ENCODE data around the gene CBFA2T2. TPM values are rescaled to one million over a fixed set of nuclear protein-coding genes. Genes with fewer than 3 reads are reported as not detected.

The CBFA2T2 gene
- total RNA-seq, 4 donors from 2014 or later: 16.7 to 22.5 (median 19.1) TPM

DNA sequence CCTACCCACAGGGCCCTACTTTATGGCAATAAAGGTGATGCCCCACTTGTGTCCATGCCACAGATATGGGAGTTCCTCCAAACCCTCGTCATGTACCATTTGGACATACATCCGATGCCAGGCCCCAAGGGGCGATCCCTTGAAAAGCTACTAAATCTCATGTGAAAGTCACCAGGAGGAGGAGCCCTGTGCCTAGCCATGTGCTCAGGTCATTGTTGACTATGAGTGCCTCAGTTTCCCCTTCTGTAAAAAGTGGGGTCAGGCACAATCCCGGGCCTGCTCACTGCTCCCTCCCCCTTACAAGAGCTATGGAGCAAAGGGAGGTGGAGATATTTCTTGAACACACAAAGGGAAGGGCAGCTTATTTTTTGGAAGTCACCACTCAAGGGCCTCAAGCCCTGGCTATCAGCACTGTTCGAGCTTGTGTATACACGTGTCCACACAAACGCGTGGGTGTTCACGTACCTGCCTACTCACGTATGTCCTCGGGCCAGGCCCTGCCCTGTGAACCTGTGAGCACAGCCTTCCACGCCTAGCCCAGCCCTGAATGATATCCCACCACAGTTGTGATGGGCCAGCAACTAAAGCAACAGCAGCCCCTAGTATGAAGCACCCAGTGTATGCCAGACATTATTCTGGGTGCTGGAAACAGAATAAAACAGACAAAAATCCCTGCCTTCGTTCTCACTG, 178.7 kb downstream of the CBFA2T2 start:
- DNase-seq (ENCODE audit: low spot score in 2 of 2): no peak
- 88 to 89% methylated on average over 13 of the region's 13 CpGs for WGBS, 2 donors
- TF ChIP-seq CTCF (IDR thresholded peaks at IDR 0.05) (no peak), POLR2A (IDR thresholded peaks at IDR 0.05) (no peak), EP300 (IDR thresholded peaks at IDR 0.05) (no peak)
- Histone ChIP-seq H3K27me3 (no peaks in the 10 kb centered on the region), H3K4me3 (no peak overlapping the region), H3K36me3 (peaks cover 0 to 34% (median 0%) of the 10 kb centered on the region in 3 donors), H3K9me3 (no peaks in the 10 kb centered on the region), H3K27ac (peak overlapping the region in 3 of 4 donors; percentile 87 to 93 (median 93)), H3K4me1 (peaks cover 0 to 57% (median 29%) of the 10 kb centered on the region in 4 donors)

DNA sequence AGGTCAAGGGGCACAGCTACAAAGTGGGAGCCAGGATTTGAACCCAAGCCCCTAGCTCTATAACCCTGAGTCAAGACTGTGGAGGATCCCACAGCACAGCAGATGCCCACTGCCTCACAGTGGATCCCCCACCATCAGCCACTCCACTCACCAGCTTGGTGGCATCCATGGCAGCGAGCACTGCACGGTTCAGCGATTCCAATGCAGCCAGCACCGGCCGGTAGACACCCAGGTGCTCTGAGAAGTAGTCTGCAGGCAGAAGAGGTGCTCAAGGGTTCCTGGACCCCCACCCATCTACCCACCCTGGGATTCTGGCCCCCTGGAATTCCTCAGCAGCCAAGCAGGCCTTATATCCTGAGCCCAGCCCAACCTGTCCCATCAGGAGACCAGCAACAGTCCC, 179.3 kb downstream of the CBFA2T2 start:
- H3K4me1 ChIP-seq: peaks cover 0 to 55% (median 30%) of the 10 kb centered on the region in 4 donors
- H3K27ac ChIP-seq: peak overlapping the region in 1 of 4 donors; percentile 20
- H3K27me3 ChIP-seq: no peaks in the 10 kb centered on the region
- no peak for DNase-seq (ENCODE audit: low spot score in 2 of 2)
- H3K9me3 ChIP-seq: no peaks in the 10 kb centered on the region
- WGBS, 2 donors: 94 to 100% methylated on average over 5 of the region's 5 CpGs
- no peak overlapping the region for H3K4me3 ChIP-seq
- no peak for TF ChIP-seq CTCF (IDR thresholded peaks at IDR 0.05)
- TF ChIP-seq POLR2A (IDR thresholded peaks at IDR 0.05): no peak
- no peak for TF ChIP-seq EP300 (IDR thresholded peaks at IDR 0.05)
- H3K36me3 ChIP-seq: peaks cover 0 to 34% (median 0%) of the 10 kb centered on the region in 3 donors

DNA sequence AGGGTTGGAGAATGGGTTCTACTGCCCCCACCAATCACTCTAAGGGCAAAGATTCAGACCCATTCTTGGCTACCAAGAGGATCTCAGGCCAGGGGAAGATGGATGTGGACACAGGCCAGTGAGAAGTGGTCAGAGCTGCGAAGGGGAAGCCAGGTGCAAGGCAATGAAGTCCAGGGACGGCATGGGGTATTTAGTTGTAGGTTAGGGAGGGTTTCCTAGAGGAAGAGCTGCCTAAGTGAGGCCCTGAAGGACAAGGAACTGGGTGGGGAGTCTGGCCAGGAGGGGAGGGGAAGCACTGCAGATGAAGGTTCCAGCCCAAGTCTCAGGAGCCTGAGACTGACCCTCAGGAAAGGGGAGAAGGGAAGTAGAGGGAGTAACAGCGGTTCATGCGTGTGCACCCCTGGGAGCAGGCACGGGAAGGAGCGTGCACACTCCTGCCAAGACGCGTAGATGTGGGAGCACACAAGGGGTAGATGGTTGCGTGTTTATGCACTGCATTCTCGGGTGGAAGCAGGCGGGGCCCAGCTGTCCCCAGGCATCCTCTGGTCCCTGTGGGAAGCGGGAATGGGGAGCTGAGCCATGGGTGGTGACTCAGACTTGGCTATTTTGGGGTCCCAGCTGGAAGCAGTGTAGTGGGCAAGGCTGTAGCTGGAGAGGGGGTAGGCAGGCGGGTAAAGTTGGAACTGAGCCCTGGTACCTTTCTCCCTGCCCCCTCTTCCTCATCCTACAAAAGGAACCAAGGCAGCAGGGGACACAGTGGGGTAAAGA, 180.2 kb downstream of the CBFA2T2 start:
- Histone ChIP-seq H3K4me1 (peaks cover 0 to 53% (median 33%) of the 10 kb centered on the region in 4 donors), H3K4me3 (no peak overlapping the region), H3K36me3 (peaks cover 0 to 34% (median 0%) of the 10 kb centered on the region in 3 donors), H3K9me3 (no peaks in the 10 kb centered on the region), H3K27ac (peak overlapping the region in 1 of 4 donors; percentile 27), H3K27me3 (no peaks in the 10 kb centered on the region)
- no peak for DNase-seq (ENCODE audit: low spot score in 2 of 2)
- TF ChIP-seq CTCF (IDR thresholded peaks at IDR 0.05): no peak
- no peak for TF ChIP-seq POLR2A (IDR thresholded peaks at IDR 0.05)
- WGBS, 2 donors: 77 to 79% methylated on average over 13 of the region's 13 CpGs

- no peak for DNase-seq (ENCODE audit: low spot score in 2 of 2)
- Histone ChIP-seq H3K4me1 (peaks cover 0 to 58% (median 40%) of the 10 kb centered on the region in 4 donors), H3K27ac (peak overlapping the region in 1 of 4 donors; percentile 27), H3K9me3 (no peaks in the 10 kb centered on the region), H3K4me3 (no peak overlapping the region), H3K27me3 (no peaks in the 10 kb centered on the region), H3K36me3 (peaks cover 0 to 34% (median 0%) of the 10 kb centered on the region in 3 donors)
- TF ChIP-seq POLR2A (IDR thresholded peaks at IDR 0.05) (no peak), EP300 (IDR thresholded peaks at IDR 0.05) (no peak), CTCF (IDR thresholded peaks at IDR 0.05) (no peak)
- WGBS, 2 donors: 91 to 92% methylated on average over 6 of the region's 6 CpGs
Observed at GRCh38 chr20:33670715-33671499, 181.0 kb downstream of the CBFA2T2 start.

All from tibial nerve (tissue), 4 donors.